Loucy (cell line): Measurements from ENCODE around the gene HLX.

Experiments used
- EZH2phosphoT487 ChIP-seq: fragments of 200-600 bp; IDR thresholded peaks from 2 replicates; pipeline ENCODE4 v1.6.1; 2018; ENCODE audit warnings: antibody characterized with exemption, mild to moderate bottlenecking, moderate library complexity, borderline replicate concordance
- TF ChIP-seq, protein P1 (sequence below): fragments of 200-600 bp; sonication (generic); conservative IDR thresholded peaks from 2 replicates; pipeline ENCODE4 v1.5.1; 2014; ENCODE audit warnings: mild to moderate bottlenecking, antibody characterized with exemption, low read length

DNA sequence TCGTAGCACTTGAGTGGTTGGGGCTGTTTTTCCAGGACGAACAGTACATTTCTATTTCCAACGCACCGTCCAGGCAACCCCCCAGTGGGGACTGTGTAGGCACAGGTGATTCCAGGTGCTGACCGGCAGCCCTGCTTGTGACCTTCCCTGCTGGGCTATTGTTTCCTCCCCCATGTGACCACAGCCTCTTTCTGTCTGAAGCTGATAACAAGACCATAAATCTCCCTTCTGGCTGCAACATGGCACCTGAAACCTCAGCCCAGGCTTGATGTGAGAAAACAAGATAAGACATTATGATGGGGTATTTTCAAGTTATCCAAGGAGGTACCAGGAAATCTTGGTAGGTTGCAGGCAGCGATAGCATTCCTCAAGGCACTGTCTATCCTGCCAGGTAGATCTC is 48.2 kb downstream of the HLX start:
- TF ChIP-seq, protein P1, sequence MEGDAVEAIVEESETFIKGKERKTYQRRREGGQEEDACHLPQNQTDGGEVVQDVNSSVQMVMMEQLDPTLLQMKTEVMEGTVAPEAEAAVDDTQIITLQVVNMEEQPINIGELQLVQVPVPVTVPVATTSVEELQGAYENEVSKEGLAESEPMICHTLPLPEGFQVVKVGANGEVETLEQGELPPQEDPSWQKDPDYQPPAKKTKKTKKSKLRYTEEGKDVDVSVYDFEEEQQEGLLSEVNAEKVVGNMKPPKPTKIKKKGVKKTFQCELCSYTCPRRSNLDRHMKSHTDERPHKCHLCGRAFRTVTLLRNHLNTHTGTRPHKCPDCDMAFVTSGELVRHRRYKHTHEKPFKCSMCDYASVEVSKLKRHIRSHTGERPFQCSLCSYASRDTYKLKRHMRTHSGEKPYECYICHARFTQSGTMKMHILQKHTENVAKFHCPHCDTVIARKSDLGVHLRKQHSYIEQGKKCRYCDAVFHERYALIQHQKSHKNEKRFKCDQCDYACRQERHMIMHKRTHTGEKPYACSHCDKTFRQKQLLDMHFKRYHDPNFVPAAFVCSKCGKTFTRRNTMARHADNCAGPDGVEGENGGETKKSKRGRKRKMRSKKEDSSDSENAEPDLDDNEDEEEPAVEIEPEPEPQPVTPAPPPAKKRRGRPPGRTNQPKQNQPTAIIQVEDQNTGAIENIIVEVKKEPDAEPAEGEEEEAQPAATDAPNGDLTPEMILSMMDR = no peak
- no peak for TF ChIP-seq EZH2phosphoT487
